Measurements from ENCODE around the gene IKZF2.

The IKZF2 gene

GRCh38 chr2:213167271-213167930, 16.0 kb upstream of the IKZF2 start:
- H3K4me3 ChIP-seq (ENCODE audit: low read depth, low read length), result no peak overlapping the region
- no peak for TF ChIP-seq CTCF (IDR thresholded peaks at IDR 0.05; ENCODE audit: control insufficient read depth, extremely low read depth, insufficient read depth)
- DNase-seq (ENCODE audit: low read depth), result no peak

- H3K4me3 ChIP-seq (ENCODE audit: low read depth, low read length), result no peak overlapping the region
- DNase-seq (ENCODE audit: low read depth), result no peak
- TF ChIP-seq CTCF (IDR thresholded peaks at IDR 0.05; ENCODE audit: control insufficient read depth, extremely low read depth, insufficient read depth), result no peak
Observed at GRCh38 chr2:213166109-213166508, 14.7 kb upstream of the IKZF2 start.

- TF ChIP-seq CTCF (IDR thresholded peaks at IDR 0.05; ENCODE audit: control insufficient read depth, extremely low read depth, insufficient read depth), result no peak
- DNase-seq (ENCODE audit: low read depth), result no peak
- H3K4me3 ChIP-seq (ENCODE audit: low read depth, low read length), result no peak overlapping the region
Observed at GRCh38 chr2:213164263-213164662, 12.9 kb upstream of the IKZF2 start.

- no peak overlapping the region for H3K4me3 ChIP-seq (ENCODE audit: low read depth, low read length)
- no peak for TF ChIP-seq CTCF (IDR thresholded peaks at IDR 0.05; ENCODE audit: control insufficient read depth, extremely low read depth, insufficient read depth)
- no peak for DNase-seq (ENCODE audit: low read depth)
Observed at GRCh38 chr2:213162516-213163118, 11.2 kb upstream of the IKZF2 start.

GRCh38 chr2:213161759-213162515, 10.5 kb upstream of the IKZF2 start:
- no peak for DNase-seq (ENCODE audit: low read depth)
- H3K4me3 ChIP-seq (ENCODE audit: low read depth, low read length), result no peak overlapping the region
- no peak for TF ChIP-seq CTCF (IDR thresholded peaks at IDR 0.05; ENCODE audit: control insufficient read depth, extremely low read depth, insufficient read depth)

DNA sequence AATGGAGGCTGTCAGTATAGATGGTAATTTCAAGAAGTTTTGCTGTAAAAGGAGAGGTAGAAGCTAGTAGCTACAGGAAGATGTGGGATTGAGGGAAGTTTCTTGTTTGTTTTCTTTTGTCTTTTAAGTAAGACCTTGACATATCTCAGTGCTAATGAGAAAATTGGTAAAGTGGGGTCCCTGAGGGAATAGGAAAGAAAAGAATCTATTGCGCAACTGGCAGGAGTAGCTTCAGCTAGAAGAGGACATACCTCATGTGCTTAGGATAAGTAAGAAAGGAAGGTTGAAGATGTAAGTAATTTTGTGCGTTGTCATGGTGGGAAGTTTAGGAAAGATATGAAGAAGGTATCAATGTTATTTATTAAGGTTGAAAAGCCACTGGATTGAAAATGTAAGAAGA, 8.4 kb upstream of the IKZF2 start:
- H3K4me3 ChIP-seq (ENCODE audit: low read depth, low read length), result no peak overlapping the region
- TF ChIP-seq CTCF (IDR thresholded peaks at IDR 0.05; ENCODE audit: control insufficient read depth, extremely low read depth, insufficient read depth), result no peak
- DNase-seq (ENCODE audit: low read depth), result no peak

All from LNCaP clone FGC (cell line).